Brain pericyte (primary cell): ENCODE data around the gene LONRF2.
"Not testable (repeated sequence)": the region's sequence is repeated elsewhere in the genome, so short reads cannot be mapped to it uniquely, and the experiment has no call there.

Experiments used
- DNase-seq: peaks from one replicate; pipeline ENCODE4 v3.0.0-alpha.2; 2012; ENCODE audit warnings: low read depth, low spot score

The LONRF2 gene

GRCh38 chr2:100321866-100322820, at the start of gene LONRF2:
Gene LONRF2, minus strand, starts transcription at chr2:100322501. Its CDS starts 408 bp downstream, at chr2:100322093.
- no peak for DNase-seq

DNA sequence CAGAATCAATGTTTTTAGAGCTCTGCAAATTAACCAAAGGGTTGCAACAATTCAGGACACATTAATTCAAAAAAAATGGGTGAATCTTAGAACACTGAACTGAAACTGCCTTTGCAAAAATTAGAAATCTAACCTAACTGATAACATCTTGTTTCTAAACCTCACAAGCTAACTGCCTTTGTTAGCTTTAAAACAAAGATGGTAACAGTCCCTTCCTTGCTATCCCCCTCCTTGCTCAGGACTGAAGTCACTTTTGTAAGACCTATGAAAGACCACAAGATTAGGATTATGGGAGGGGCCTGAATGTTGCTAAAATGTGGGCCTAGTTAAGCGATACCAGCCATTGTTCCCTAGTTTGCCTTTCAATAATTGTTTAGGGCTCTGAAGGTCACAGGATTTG, 44.9 kb upstream of the LONRF2 start:
- DNase-seq = no peak

GRCh38 chr2:100365434-100365833, 43.1 kb upstream of the LONRF2 start:
- DNase-seq = no peak

GRCh38 chr2:100362269-100362668, 40.0 kb upstream of the LONRF2 start:
- not testable (repeated sequence) for DNase-seq

GRCh38 chr2:100359576-100359975, 37.3 kb upstream of the LONRF2 start:
- no peak for DNase-seq

DNA sequence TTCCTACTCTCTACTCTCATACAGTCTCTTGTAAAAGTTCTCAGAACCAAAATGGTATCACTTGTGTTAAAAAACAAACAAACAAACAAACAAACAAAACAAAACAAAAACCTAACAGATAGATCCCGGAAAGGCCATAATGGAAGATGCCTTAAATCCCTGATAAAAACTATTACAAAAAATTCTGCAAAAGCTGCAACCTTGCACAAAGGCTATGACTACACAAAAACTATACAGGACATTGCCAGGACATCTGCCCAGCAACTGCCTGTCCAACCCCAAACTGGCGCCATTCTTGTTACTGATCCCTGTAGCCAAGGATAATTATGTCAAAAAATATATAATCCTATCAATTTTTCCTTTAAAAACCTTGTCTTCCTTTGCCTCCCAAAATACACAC, 36.3 kb upstream of the LONRF2 start:
- no peak for DNase-seq

GRCh38 chr2:100352521-100352920, 30.2 kb upstream of the LONRF2 start:
- DNase-seq = no peak

GRCh38 chr2:100350661-100351185, 28.4 kb upstream of the LONRF2 start:
- DNase-seq = no peak

DNA sequence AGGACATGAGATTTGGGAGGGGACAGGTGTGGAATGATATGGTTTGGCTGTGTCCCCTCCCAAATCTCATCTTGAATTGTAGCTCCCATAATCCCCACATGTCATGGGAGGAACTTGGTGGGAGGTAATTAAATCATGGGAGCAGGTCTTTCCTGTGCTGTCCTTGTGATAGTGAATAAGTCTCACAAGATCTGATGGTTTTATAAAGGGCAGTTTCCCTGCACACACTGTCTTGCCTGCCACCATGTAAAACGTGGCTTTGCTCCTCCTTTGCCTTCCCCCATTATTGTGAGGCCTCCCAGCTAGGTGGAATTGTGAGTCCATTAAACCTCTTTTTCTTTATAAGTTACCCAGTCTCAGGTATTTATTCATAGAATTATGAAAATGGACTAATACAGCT, 22.8 kb upstream of the LONRF2 start:
- DNase-seq = not testable (repeated sequence)

GRCh38 chr2:100344433-100344832, 22.1 kb upstream of the LONRF2 start:
- no peak for DNase-seq

GRCh38 chr2:100342466-100342865, 20.2 kb upstream of the LONRF2 start:
- not testable (repeated sequence) for DNase-seq

DNA sequence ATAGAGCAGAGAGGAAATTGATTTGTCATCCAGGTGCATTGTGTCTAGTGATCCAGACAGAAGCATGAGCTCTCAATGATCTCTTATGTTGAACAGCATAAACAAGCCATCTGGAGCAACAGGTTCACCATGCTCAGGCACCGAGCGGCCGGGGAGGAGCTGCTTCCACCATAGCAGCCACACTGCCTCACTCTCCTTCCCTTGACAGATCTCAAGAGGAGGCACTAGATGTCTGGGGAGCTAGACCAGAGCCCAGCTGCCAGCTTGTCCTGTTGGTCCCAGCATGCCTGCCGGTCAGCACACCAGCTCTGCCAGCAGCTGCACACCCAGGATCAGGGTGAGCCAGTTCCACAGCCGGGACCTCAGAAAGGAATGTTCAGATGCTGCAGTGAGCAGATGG, 17.5 kb upstream of the LONRF2 start:
- DNase-seq = no peak

DNA sequence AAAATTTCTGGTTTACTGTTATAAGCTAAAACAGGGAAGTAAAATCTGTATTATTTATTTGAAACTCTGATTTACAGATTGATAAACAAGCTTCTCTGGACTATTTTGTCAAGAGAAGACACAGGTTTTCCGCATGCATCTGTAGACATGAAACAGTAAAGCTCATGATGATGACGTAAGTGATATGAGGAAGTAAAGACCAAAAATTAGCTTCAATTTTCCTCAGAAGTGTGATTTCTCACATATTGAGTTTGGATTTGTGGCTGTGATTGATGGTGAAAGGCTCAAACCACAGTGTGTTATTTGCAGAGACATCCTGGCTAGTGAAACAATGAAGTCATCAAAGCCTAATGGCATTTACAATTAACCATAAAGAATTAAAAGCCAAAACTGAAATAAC, 12.6 kb upstream of the LONRF2 start:
- DNase-seq = no peak

DNA sequence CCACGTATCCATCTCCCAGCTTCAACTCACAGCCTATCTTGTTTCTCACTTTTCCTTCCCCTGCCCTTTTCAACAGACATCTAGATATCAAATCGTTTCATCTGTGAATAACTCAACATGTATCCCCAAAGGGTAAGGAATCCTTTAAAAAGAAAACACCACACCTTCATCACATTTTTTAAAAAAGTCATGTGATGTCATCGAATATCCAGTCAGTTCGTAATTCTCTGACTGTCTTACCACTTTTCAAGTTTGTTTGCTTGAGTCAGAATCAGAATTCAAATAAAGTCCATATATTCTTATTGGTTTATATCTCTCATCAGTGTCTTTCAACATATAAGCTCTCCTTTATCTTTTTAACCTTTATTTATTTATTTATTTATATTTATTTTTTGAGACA, 5.4 kb upstream of the LONRF2 start:
- no peak for DNase-seq

- no peak for DNase-seq
These were observed 979 bp downstream of the LONRF2 start for GRCh38 chr2:100321179-100321865.

DNA sequence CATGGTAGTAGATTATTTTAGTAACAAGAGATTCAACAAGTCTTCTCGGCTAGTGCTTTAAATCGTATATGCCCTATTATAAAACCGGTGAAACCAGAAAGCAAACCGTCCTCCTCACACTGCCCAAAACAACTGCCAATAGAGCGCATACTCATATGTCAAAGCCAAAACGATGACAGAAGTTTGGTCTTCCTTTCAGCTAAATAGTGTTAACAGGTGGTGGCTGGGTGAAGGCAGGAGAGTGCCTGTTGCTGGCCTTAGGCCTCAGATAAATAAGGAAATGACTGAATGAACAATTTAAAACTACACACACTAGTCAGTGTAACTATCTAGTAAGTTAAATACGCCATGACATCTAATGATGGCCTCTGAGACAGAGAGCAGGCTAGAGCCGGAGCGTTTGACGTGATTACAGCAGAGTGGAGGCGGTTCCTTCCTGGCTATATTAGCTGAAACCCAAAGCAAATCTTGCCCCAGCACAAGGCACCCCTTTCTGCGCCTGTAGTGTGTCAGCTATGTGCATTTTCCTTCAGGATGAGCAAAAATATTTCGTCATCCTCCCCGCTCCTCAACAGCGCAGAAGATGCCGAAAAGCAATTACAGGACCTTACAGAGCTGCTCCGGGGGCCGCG, 1.6 kb downstream of the LONRF2 start:
- no peak for DNase-seq

GRCh38 chr2:100317634-100318033, 4.7 kb downstream of the LONRF2 start:
- no peak for DNase-seq

GRCh38 chr2:100309973-100310719, 12.2 kb downstream of the LONRF2 start:
- DNase-seq = no peak

DNA sequence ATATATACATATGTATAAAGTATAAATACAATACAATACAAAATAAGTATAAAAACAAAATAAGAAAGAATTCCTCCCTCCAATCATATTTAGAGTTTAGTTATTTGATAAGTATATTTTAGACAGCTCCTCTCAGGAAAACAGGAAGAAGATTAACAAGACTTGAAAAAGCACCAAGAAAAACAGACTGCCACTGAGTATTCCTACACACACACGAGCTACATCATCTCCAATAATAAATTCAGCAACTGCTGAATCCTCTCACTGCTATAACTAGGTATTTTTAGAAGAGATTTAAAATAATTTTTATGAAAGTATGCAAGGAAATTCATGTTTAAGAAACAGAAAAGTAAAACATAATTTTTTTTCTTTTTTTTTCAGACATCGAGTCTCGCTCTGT, 13.0 kb downstream of the LONRF2 start:
- DNase-seq = no peak

DNA sequence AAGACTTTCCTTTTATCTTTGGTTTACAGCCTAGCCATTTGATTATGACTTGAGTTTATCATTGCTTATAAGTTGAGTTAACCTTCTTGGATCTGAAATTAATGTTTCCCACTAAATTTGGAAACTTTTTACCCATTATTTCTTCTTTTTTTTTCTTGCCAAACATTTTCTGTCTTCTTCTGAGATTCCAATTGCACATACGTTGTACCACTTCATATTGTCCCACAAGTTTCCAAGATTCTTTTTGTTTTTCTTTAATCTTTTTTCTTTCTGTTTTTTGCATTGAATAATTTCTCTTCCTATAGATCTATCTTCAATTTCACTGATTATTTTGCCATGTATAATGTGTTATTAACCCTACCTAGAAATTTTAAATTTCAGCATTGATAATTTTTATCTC, 18.6 kb downstream of the LONRF2 start:
- DNase-seq = no peak

DNA sequence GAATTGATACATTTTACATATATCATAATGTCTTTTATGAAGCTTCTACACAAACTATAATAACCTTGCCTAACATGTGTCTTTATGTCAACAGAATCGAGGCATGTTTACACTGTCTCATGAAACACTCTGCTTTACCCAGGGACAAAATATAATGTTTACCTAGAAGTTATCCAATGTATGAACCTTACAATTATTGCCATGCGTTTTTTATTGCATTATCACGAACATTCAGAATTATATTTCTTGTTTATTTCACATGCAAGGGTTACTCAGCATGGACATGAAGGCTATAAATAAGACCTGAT, 19.8 kb downstream of the LONRF2 start:
- DNase-seq = no peak
